Measurements from ENCODE around the gene CALD1. TPM values are rescaled to one million over a fixed set of nuclear protein-coding genes. Genes with fewer than 3 reads are reported as not detected.

The CALD1 gene
- total RNA-seq, 6 donors from 2014 or later, result 98.6 to 156 (median 124) TPM

- no peaks in the 10 kb centered on the region for H3K36me3 ChIP-seq
- H3K4me3 ChIP-seq, result no peak overlapping the region
- TF ChIP-seq CTCF (IDR thresholded peaks at IDR 0.05), result no peak
- TF ChIP-seq POLR2AphosphoS5 (IDR thresholded peaks at IDR 0.05), result no peak
- ATAC-seq (ENCODE audit: low FRiP score in 2 of 2), result peak in 1 of 2 donors; percentile 77
- WGBS, 2 donors, result 58 to 60% methylated on average over 3 of the region's 3 CpGs
- no peaks in the 10 kb centered on the region for H3K27me3 ChIP-seq
- H3K27ac ChIP-seq, result peak overlapping the region in 2 of 4 donors; percentile 0 to 11
- no peak for DNase-seq
- no peaks in the 10 kb centered on the region for H3K4me1 ChIP-seq
- H3K9me3 ChIP-seq, result no peaks in the 10 kb centered on the region
These were observed 48.5 kb downstream of the CALD1 start for GRCh38 chr7:134827889-134828288.

GRCh38 chr7:134828361-134828760 is 48.9 kb downstream of the CALD1 start:
- no peaks in the 10 kb centered on the region for H3K36me3 ChIP-seq
- ATAC-seq (ENCODE audit: low FRiP score in 2 of 2) (peak in 1 of 2 donors; percentile 39), DNase-seq (no peak)
- WGBS, 2 donors, result 86% methylated on average over 2 of the region's 2 CpGs
- H3K4me3 ChIP-seq, result no peak overlapping the region
- no peaks in the 10 kb centered on the region for H3K4me1 ChIP-seq
- no peaks in the 10 kb centered on the region for H3K9me3 ChIP-seq
- TF ChIP-seq POLR2A (IDR thresholded peaks at IDR 0.05) (no peak), POLR2AphosphoS5 (IDR thresholded peaks at IDR 0.05) (no peak), CTCF (IDR thresholded peaks at IDR 0.05) (no peak), EP300 (IDR thresholded peaks at IDR 0.05) (no peak)
- peak overlapping the region in 2 of 4 donors; percentile 8 to 11 for H3K27ac ChIP-seq
- H3K27me3 ChIP-seq, result no peaks in the 10 kb centered on the region

- H3K4me1 ChIP-seq, result peaks cover 0 to 4% (median 0%) of the 10 kb centered on the region in 4 donors
These were observed 50.0 kb downstream of the CALD1 start for GRCh38 chr7:134829380-134829986.

GRCh38 chr7:134831862-134832261 is 52.4 kb downstream of the CALD1 start:
- no peaks in the 10 kb centered on the region for H3K36me3 ChIP-seq
- no peak overlapping the region for H3K27ac ChIP-seq
- peaks cover 0 to 4% (median 0%) of the 10 kb centered on the region in 4 donors for H3K4me1 ChIP-seq
- ATAC-seq (ENCODE audit: low FRiP score in 2 of 2) (peak; percentile 33 to 43), DNase-seq (no peak)
- H3K9me3 ChIP-seq, result no peaks in the 10 kb centered on the region
- H3K4me3 ChIP-seq, result peak overlapping the region in 2 of 4 donors; percentile 8 to 13
- H3K27me3 ChIP-seq, result no peaks in the 10 kb centered on the region
- no peak for TF ChIP-seq EP300 (IDR thresholded peaks at IDR 0.05)
- no peak for TF ChIP-seq POLR2A (IDR thresholded peaks at IDR 0.05)
- no peak for TF ChIP-seq CTCF (IDR thresholded peaks at IDR 0.05)
- 65 to 69% methylated on average over 15 of the region's 15 CpGs for WGBS, 2 donors

More at GRCh38 chr7:134829380-134829986, 50.0 kb downstream of the CALD1 start:
- TF ChIP-seq POLR2AphosphoS5 (IDR thresholded peaks at IDR 0.05) (no peak), EP300 (IDR thresholded peaks at IDR 0.05) (no peak), CTCF (IDR thresholded peaks at IDR 0.05) (no peak), POLR2A (IDR thresholded peaks at IDR 0.05) (no peak)
- H3K36me3 ChIP-seq, result no peaks in the 10 kb centered on the region
- no peak for DNase-seq
- no peak for ATAC-seq (ENCODE audit: low FRiP score in 2 of 2)
- H3K27me3 ChIP-seq, result no peaks in the 10 kb centered on the region
- no peak overlapping the region for H3K4me3 ChIP-seq
- H3K9me3 ChIP-seq, result no peaks in the 10 kb centered on the region
- 69 to 81% methylated on average over 3 of the region's 3 CpGs for WGBS, 2 donors
- no peak overlapping the region for H3K27ac ChIP-seq

GRCh38 chr7:134832367-134832766 is 52.9 kb downstream of the CALD1 start:
- Histone ChIP-seq H3K4me1 (peaks cover 0 to 4% (median 0%) of the 10 kb centered on the region in 4 donors), H3K4me3 (no peak overlapping the region), H3K9me3 (no peaks in the 10 kb centered on the region), H3K36me3 (no peaks in the 10 kb centered on the region), H3K27me3 (no peaks in the 10 kb centered on the region), H3K27ac (peak overlapping the region in 1 of 4 donors; percentile 10)
- DNase-seq, result no peak
- ATAC-seq (ENCODE audit: low FRiP score in 2 of 2), result no peak
- WGBS, 2 donors, result 78 to 89% methylated on average over 3 of the region's 3 CpGs
- TF ChIP-seq CTCF (IDR thresholded peaks at IDR 0.05), result no peak
- no peak for TF ChIP-seq EP300 (IDR thresholded peaks at IDR 0.05)
- no peak for TF ChIP-seq POLR2A (IDR thresholded peaks at IDR 0.05)
- TF ChIP-seq POLR2AphosphoS5 (IDR thresholded peaks at IDR 0.05), result no peak

Measured in upper lobe of left lung (tissue), 6 donors.